UCSD-AML1 (cell line): Measurements from ENCODE around the gene FRMD8.
"Not testable (repeated sequence)": the region's sequence is repeated elsewhere in the genome, so short reads cannot be mapped to it uniquely, and the experiment has no call there.

Source experiments
- DNase-seq: peaks from one replicate; lab custom pipeline; 2025; ENCODE audit not compliant: unreplicated experiment; lab: John Stamatoyannopoulos, UW

FRMD8 gene

GRCh38 chr11:65434667-65435410 lies 48.4 kb downstream of the FRMD8 start:
- DNase-seq = no peak

DNA sequence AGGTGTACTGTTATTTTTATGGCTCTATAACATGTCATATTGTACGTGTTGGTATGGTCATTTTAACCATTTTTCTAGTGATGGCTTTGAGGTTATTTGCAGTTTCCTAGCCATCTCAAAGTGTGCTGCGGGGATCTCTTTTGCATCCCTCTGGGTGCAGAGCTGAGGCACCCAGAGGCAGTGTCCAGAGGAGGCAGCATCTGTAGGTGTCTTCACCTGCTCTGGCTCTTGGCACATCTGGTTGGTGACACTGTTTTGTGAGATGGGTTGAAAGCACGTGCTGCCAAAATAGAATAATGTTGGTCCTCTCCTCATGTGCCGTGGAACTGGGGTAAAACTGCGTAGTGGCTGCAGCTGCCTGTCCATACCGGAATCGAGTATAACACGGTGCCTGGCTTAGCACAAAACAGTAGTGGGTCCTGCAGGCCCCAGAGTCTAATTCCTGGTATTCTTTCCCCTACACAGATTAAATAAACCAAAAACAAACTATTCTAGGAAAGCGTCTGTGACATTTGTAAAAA lies 49.0 kb downstream of the FRMD8 start:
- DNase-seq = no peak

DNA sequence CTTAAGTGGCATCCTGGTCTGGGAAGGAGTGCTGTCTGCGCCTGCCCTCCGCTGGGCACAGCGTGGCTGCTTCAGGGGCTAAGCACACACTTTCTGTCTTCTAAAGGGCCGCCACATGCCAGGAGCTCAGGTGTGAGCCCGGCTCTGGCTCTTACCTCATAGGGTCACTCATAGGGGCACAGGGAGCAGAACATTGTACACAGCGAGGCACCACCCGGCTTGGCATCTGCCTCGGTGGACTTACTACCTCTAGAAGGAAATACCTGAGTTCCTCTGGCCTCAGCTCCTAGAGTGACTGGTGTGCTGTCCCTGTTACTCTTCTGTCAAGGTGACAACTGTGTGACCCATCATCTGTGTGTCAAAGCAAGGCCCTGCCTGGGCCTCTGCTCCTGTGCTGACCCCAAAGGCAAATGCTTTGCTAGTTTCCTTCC lies 49.6 kb downstream of the FRMD8 start:
- DNase-seq = no peak

- DNase-seq = no peak
Observed at GRCh38 chr11:65436412-65437032, 50.1 kb downstream of the FRMD8 start.

GRCh38 chr11:65437436-65438227 lies 51.2 kb downstream of the FRMD8 start:
- no peak for DNase-seq

DNA sequence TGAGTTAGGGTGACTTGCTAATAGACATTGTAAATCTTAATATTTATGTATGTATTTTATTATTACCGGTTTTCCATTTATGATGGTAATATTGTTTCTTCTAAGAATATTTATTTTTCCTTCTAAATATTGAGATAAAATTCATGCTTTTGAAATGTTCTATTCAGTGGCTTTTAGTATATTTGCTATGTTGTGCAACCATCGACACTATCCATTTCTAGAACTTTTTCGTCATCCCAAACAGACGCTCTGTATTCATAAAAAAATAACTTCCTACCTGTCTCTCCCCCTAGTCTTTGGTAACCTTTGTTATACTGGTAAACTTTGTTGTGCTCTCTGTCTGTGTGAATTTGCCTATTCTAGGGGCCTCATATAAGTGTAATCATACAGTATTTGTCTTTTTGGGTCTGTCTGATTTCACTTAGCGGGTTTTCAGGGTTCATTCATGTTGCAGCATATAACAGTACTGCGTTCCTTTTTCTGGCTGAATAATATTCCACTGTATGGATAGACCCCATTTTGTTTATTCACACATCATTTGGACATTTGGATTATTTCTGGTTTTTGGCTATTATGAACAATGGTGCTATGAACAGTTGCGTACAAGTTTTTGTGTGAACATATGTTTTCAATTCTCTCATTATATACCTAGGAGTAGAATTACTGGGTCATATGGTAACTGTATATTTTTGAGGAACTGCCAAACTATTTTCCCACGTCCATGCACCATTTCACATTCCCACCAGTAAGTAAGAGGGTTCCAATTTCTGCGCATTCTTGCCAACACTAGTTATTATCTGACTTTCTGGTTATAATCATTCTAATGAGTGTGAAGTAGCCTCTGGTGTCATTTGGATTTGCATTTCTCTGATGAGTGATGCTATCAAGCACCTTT lies 52.1 kb downstream of the FRMD8 start:
- DNase-seq = no peak

GRCh38 chr11:65439331-65440181 lies 53.1 kb downstream of the FRMD8 start:
- no peak for DNase-seq

GRCh38 chr11:65440831-65441499 lies 54.5 kb downstream of the FRMD8 start:
- DNase-seq = no peak

DNA sequence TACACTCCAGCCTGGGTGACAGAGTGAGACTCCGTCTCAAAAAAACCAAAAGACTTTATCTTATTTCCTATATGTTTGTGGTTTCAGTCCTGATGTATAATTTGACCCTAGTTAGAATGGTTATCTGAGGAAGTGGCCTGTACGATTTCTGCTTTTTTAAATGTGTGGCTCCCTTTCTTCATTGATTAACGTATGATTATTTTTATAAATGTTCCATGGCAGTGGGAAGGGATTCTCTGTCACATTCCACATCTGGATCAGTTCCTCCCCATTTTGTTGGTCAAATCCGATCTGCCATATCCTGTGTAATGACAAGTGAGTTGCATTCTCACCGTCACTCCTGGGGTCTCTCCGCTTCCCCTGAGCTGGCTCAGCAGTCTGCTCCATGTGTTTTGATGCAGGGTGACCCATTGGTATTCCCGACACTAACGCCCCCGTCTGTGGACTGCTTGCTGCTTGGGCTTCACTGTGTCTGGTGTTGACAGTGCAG lies 56.5 kb downstream of the FRMD8 start:
- DNase-seq = no peak

DNA sequence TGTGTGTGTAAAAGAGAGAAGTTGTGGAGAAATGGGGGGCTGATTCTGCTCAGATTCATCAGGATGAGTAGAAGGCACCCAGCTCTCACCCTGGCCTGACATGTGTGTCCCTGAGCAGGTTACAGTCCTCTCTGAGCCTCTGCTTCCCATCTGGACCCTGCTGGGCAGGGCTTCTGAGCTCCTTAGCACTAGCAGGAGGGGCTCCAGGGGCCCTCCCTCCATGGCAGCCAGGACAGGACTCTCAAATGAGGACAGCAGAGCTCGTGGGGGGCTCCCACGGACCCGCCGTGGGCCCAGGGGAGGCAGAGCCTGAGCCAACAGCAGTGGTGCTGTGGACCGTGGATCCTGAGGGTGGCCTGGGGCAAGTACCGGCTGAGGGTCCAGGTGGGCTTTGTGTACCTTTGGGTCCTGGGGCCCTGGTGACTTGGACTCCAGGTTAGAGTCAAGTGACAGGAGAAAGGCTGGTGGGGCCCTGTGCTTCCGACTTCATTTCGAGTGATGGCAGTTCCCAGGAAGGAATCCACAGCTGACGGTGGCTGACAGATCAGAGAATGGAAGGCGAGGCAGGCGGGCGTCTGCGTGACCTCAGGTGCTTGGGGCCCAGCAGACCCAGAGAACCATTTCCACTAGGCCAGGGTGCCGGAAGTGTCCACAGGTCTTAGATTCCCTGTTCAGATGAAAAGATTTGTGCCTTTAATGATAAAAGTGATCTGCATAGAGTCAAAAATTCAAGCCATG lies 58.0 kb downstream of the FRMD8 start:
- no peak for DNase-seq

GRCh38 chr11:65445101-65445603 lies 58.7 kb downstream of the FRMD8 start:
- DNase-seq = no peak

DNA sequence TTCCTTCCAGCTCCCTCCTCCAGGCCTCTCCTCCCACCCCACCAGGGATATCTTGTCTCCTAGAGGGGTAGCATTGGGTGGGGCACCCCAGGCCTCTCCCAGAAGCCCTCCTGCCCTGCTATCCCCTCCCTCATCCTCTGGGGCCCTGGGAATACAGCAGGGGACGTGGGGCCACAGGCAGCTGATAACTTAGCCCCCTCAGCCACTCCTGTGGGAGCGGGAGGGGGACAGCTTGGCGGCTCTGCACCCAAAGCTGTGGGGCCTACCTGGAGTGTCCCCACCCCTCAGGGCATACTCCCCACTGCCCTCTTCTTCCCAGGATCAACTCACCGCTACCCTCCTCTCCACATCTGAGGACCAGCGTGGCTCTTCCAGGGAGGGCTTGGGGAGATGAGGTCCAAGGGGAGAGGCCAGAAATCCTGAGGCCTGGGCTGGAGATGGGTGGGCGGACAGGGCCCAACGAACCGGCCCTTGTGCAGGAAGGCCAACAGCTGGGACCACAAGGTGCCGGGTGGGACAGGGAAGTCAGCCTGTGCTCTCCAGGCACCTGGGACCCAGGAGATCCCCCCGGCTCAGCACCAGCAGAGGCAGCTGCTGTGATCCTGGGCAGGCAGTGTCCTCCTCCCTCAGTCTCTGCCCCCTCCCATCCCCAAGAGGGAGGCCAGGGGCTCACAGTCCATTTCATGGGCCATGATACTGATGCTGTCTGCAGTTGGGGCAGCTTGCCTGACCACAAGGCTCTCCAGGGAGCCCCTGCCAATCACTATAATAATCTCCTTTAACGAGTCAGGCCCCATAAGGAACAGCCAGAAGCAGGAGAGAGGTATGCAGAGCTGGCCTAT lies 59.4 kb downstream of the FRMD8 start:
- no peak for DNase-seq

DNA sequence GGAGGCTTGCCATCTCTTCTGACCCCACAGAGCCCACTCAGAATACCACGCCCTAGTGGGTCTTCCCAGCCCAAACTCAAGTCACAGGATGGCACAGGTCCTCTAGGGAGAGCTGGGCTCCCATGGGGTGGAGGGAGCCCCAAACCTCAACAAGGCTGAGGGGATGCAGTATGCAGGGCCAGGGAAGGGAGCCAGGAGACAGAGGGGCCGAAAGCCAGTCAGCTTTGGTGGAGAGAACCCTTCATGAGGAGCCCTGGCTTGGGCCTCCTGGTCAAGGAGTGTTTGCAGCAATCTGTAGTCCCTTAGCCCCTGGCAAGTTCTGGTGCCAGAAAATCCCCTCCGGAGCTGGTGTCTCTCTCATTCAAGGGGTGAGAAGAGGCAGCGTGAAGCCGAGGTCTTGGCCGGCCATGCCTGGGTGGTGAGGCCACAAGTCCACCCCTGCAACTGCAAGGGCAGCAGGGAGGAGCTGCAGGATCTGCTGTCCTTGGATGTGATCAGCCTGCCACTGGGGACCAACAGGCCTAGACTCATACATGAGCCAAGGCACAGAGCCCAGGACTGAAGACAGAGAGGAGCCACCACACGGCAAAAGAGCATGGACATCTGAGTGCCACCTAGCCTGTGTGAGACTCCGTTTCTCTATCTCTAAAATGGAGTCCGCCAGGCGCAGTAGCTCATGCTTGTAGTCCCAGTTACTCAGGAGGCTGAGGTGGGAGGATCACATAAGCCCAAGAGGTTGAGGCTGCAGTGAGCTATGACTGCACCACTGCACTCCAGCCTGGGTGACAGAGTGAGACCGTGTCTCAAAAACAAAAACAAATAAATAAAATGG lies 60.2 kb downstream of the FRMD8 start:
- no peak for DNase-seq

- DNase-seq = no peak
Observed at GRCh38 chr11:65448074-65448417, 61.6 kb downstream of the FRMD8 start.

DNA sequence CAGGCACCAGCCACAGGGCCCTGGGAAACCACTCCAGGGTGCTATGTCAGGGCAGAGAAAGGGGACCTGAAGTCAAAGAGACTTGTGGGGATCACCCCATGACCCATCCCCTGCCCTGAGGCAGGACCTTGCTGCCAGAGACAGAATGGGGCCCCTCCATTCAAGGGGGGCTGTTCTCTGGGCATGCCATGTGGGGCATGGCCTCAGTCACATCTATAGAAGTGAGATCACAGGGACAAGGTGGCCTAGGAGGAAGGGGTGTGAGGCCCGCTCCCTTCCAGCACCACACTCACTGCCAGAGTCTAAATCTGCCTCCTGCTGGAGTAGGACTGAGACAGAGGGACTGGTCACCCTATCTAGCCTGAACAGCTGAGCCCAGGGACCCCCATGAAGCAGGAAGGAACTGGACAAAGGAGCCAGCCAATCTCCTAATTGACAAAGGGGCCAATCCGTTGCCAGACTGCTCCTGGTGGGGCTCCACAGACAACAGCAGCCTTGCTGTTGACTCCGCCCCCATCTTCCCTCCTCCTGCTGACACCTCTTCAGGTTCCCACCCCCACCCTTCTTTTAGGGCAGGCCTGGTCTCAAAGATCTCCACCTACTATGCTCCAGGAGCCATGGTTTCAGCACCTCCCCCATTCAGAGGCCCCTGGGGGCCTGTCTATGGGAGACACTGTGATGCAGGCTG lies 62.1 kb downstream of the FRMD8 start:
- DNase-seq = no peak

GRCh38 chr11:65451301-65451700 lies 64.9 kb downstream of the FRMD8 start:
- not testable (repeated sequence) for DNase-seq
